HG03060 (cell line): ENCODE data around the gene WFDC8.
"Not testable (repeated sequence)": the region's sequence is repeated elsewhere in the genome, so short reads cannot be mapped to it uniquely, and the experiment has no call there.

ENCODE experiments used
- ATAC-seq: cut with Tn5 transposase; IDR thresholded peaks from one replicate; pipeline ENCODE4 v1.9.1; 2021; ENCODE audit warnings: low read depth, moderate number of reproducible peaks; ENCODE audit not compliant: unreplicated experiment

WFDC8 gene

DNA sequence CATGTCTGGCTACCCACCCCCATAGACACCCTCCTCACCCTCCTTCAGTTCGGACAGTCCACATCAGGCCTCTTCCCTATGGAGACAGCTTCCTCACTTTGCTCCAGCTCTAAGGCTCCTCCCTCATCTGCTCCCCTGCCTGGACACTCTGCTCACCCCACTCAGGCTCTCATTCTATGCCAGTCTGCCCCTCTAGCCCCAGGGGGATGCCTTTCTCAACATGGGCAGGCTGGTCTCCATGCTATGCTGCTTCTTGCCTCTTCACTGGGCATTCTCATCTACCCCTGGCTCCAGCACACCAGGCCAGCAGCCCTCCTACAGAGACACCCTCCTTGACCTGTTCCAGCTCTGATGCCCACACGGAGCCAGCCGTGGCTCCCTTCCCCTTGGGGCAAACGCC is at the start of gene WFDC8:
WFDC8 (minus strand) TSS at position 101 of the 400 bp plus-strand sequence; CDS start at position 64, 37 bp downstream.
- ATAC-seq, result no peak

DNA sequence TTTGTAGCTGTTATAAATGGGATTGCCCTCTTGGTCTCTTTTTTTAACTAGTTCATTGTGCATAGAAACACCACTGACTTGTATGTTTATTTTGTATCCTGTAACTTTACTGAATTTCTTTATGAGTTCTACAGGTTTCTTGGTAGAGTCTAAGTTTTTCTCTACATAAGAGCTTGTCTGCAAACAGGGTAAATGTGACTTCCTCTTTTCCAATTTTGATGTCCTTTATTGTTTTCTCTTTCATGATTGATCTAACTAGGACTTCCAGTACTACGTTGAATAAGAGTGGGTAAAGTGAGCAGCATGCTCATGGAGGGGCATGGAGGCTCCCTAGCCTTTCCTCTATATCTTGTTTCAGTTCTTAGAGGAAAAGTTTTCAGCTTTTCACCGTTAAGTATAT is 47.5 kb upstream of the WFDC8 start:
- no peak for ATAC-seq

GRCh38 chr20:45621593-45621992 is 42.5 kb upstream of the WFDC8 start:
- ATAC-seq, result no peak

DNA sequence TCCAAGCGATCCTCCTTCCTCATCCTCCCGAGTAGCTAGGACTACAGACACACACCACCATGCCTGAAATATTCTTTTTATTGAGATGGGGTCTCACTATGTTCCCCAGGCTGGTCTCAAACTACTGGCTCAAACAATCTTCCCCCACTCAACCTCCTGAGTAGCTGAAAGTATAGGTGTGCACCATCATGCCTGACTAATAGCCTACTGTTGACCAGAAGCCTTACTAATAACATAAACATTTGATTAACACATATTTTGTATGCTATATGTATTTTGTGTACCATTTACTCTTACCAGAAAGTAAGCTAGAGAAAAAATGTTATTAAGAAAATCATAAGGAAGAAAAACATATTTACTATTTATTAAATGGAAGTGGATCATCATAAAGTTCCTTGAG is 38.5 kb upstream of the WFDC8 start:
- ATAC-seq, result no peak

GRCh38 chr20:45612314-45612713 is 33.2 kb upstream of the WFDC8 start:
- no peak for ATAC-seq

- ATAC-seq, result no peak
Observed at GRCh38 chr20:45611054-45611453, 32.0 kb upstream of the WFDC8 start.

GRCh38 chr20:45607810-45608209 is 28.7 kb upstream of the WFDC8 start:
- ATAC-seq, result no peak

- ATAC-seq, result no peak
Observed at GRCh38 chr20:45595235-45595634, 16.2 kb upstream of the WFDC8 start.

DNA sequence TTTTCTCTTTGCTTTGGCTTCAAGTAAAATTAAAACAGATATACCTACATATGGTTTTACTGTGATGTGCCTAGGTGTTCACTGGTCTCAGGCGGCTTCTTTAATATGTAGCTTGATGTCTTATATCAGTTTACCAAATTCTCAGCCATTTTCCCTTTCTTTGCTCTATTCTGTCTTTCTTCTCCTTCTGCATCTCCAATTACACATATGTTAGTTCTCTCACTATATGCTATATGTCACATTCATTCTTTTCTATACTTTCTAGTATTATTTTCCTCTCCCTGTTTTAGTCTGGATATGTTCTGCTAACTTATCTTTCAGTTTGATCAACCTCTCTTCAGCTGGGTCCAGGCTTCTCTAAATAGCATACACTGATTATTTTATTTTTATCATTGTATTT is 14.4 kb upstream of the WFDC8 start:
- no peak for ATAC-seq

GRCh38 chr20:45592574-45593189 is 13.6 kb upstream of the WFDC8 start:
- no peak for ATAC-seq

DNA sequence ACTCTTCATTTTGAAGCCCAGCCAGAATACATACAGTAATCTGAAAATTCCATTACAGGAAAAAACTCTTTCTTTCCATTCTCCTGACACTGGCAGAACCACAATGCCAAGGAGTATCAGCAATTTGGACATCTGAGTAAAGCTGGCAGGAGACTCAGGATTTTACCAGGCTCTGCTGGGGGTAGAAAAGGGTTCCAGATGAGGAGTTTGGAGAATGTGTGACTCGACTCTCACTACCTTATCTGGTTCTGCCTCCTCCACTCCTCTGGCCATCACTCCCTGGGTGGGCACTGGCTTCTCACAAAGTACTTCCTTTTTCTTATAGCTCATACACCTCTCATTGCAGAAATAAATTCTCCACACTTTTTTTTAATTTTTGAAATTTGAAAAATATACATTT is 10.6 kb upstream of the WFDC8 start:
- ATAC-seq, result no peak

DNA sequence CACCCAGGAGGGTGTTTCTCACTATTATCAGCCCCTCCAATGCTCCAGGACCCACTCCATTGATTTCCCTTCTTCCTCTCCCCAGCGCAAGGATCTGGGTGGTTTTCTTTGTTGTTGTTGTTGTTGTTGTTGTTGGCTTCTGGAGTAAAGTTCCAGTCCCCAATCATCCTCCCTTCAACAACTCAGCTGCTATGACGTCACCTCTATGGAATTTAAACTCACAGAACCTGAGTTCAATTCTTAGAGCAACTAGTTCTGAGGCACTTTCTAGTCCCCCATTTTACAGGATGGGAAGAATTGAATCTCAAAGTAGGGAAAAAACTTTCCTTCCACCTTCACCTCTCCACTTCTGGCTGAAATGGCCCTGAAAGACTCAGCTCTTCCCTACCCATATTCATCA is 9.7 kb upstream of the WFDC8 start:
- ATAC-seq, result no peak

DNA sequence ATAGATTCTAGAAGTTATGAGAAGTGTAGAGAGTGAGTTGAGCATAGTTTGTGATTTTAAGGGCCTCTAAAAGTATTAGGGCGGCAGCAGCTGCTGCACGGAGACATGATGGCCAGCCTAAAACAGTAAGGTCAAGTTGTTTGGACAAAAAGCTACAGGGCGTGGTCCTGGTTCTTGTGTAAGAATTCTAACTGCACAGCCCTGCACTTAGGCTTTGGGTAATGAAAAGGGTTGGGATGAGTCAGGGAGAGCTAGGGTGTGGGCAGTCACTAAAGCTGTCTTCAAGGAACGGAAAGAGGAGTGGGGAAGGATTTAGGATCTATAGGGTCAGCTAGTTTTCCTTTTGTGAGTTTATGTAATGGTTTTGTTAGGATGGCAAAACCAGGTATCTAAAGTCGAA is 6.9 kb upstream of the WFDC8 start:
- ATAC-seq, result not testable (repeated sequence)

DNA sequence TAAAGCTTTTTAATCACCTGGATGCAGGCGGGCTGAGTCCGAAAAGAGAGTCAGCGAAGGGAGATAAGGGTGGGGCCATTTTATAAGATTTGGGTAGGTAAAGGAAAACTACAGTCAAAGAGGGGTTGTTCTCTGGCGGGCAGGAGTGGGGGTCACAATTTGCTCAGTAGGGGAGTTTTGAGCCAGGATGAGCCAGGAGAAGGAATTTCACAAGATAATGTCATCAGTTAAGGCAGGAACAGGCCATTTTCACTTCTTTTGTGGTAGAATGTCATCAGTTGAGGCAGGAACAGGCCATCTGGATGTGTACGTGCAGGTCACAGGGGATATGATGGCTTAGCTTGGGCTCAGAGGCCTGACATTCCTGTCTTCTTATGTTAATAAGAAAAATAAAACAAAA is 5.2 kb upstream of the WFDC8 start:
- ATAC-seq, result not testable (repeated sequence)

DNA sequence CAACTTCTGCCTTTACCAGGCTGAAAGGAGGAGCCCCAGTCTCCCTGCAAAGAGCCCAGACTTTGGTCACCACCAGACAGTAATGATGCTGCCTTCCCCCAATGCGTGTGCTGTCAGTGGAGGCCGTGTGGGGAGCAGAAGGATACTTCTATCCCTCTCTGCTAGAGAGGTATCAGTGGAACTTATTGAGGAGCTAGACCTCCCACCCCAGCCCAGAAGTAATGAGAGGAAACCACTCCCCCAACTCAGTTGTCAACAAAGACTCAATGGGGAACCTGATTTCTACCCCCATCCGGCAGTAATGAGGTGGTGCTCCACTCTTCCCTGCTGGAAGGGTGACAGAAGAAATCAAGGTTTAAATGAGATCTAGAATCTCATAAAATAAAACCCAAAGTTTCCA is 4.4 kb upstream of the WFDC8 start:
- no peak for ATAC-seq

DNA sequence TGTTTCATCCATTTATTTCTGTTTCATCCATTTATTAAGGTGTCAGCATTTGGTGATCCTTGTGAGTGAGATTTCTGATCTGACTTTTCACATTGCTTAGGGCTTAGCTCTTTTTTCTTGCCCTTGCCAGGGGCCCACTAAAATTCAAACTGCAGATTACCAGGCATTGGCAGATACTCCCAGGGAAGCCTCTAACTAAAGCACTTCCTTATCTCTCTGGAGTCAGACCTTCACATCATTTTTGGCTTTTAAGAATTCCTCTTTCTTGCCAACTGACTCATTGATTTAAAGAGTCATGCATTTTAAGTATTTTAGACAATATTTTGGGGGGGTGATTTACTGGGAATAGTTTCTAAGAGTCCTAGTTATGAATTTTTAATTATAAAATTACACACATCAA is 2.6 kb upstream of the WFDC8 start:
- no peak for ATAC-seq

DNA sequence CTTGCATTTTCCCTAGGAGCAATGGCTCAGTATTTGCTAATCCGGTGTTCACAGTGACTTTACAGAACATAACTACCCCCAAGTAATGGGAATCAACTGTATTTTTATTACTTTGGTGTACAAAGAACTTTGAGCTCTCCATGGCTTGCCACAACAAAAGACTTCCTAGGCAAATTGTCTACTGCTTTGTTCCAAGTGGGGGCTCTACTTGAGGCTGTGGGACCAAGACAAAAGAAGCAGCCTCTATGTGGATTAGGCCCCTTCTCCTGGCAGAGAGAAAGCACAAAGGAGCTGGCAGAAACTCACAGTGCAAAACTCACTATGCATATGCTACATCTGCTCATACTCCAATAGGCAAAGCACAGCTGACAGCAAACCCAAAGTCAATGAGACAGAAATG is 853 bp downstream of the WFDC8 start:
- no peak for ATAC-seq

DNA sequence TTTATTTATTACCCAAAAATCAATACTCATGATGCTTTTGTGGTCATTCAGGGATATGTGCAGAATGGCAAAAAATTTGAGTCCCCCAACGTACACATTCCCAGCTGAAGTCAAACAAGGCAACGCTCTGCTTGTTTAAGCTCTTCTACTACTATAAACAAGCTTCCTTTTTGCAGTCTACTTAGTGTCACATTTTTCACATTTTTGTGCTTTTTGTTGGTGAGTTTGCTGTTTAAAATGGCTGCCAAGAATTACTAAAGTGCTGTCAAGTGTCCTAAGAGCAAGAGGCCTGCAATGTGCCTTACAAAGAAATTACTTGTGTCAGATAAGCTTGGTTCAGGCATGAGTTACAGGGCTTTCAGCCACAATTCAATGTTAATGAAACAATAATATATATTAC is 2.1 kb downstream of the WFDC8 start:
- no peak for ATAC-seq

DNA sequence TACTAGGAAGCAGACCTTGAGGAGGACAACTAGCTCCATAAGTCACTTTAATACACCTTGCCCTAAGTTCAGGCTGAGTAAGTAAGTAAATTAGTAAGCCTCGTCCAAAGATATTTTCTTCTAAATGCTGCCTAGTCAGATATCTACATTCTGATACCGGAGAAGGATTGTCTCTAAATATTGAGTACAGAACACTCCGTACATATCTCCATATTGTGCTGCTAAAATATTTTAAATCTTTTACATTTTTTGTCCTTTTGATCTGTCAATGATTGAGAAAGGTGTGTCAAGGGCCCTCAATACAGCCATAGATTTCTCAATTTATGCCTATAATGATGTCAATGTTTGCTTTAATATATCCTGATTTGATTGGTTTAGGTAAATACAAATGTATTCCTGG is 3.2 kb downstream of the WFDC8 start:
- no peak for ATAC-seq

DNA sequence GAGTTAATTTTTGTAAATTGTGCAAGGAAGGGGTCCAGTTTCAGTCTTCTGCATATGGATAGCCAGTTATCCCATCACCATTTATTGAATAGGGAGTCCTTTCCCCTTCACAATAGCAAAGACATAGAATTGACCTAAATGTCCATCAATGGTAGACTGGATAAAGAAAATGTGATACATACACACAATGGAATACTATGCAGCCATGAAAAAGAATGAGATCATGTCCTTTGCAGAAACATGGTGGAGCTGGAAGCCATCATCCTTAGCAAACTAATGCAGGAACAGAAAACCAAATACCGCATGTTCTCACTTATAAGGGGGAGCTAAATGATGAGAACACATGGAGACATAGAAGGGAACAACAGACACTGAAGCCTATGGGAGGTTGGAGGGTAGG is 9.4 kb downstream of the WFDC8 start:
- ATAC-seq, result not testable (repeated sequence)

GRCh38 chr20:45564760-45565276 is 14.3 kb downstream of the WFDC8 start:
- ATAC-seq, result no peak

GRCh38 chr20:45555198-45555597 is 23.9 kb downstream of the WFDC8 start:
- no peak for ATAC-seq

- ATAC-seq, result no peak
Observed at GRCh38 chr20:45552456-45552855, 26.6 kb downstream of the WFDC8 start.
